Measurements from ENCODE around the gene COL4A5. TPM values are rescaled to one million over a fixed set of nuclear protein-coding genes. Genes with fewer than 3 reads are reported as not detected.

The COL4A5 gene
- total RNA-seq, 2 donors from 2014 or later = 39.8 to 53.5 TPM

GRCh38 chrX:108485960-108486359 is 46.3 kb downstream of the COL4A5 start:
- DNase-seq (ENCODE audit: low spot score) (no peak), ATAC-seq (ENCODE audit: insufficient number of reproducible peaks, low FRiP score, low read depth) (no peak)
- Histone ChIP-seq H3K4me3 (no peak overlapping the region), H3K27me3 (replicated peaks; ENCODE audit: insufficient read depth) (no peaks in the 10 kb centered on the region), H3K9me3 (no peaks in the 10 kb centered on the region), H3K4me1 (ENCODE audit: control insufficient read depth in 1 of 2, low read depth in 2 of 2) (no peaks in the 10 kb centered on the region), H3K27ac (no peak overlapping the region), H3K36me3 (no peaks in the 10 kb centered on the region)
- no peak for TF ChIP-seq CTCF (IDR thresholded peaks at IDR 0.05)

DNA sequence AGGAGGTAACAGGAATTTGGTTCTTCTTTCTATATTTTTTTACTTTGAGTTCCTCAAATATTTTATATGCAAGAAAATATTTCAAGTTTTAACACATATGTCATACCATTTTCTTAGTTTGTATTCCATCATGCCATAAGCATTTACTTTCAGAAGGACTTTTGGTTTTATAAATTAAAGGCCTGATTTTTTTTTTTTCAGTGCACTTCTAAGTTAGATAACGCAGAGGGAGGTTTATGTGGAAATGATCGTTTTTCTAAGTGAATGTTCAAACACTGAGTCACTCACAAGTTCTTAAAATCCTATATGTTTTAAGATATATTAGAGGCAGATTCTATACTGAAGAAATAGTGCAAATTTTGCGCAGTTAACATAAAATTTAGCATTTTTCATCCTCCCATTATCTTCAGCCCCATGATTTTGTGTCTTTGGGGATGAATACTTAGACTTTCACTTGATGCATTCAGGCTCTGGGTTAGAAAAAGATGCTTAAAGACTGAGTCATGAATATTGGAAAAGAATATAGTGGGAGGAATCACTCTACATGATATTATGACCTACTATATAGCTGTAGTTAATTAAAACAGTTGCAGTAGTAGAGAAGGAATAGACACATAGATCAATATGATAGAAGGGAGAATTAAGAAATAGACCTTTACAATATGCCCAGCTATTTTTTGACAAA is 54.9 kb downstream of the COL4A5 start:
- no peak for ATAC-seq (ENCODE audit: insufficient number of reproducible peaks, low FRiP score, low read depth)
- no peaks in the 10 kb centered on the region for H3K4me1 ChIP-seq (ENCODE audit: control insufficient read depth in 1 of 2, low read depth in 2 of 2)
- no peak overlapping the region for H3K4me3 ChIP-seq
- TF ChIP-seq CTCF (IDR thresholded peaks at IDR 0.05) = no peak
- H3K27ac ChIP-seq = no peak overlapping the region
- DNase-seq (ENCODE audit: low spot score) = no peak
- no peaks in the 10 kb centered on the region for H3K36me3 ChIP-seq
- no peaks in the 10 kb centered on the region for H3K27me3 ChIP-seq (replicated peaks; ENCODE audit: insufficient read depth)
- H3K9me3 ChIP-seq = no peaks in the 10 kb centered on the region

DNA sequence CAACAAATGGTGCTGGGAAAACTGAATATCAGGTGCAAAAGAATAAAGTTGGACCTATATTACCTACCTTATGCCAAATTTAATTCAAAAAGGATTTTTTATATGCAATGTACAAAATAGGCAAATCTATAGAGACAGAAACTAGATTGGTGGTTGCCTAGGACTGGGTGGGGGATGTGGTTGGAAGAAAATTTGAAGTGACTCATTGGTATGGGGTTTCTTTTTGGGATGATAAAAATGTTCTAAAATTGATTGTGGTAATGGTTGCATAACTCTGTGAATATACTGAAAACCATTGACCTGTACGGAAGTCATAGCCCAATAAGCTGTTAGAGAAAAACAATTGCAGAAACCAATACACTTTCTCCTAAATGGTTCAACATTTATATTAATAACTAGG is 72.1 kb downstream of the COL4A5 start:
- Histone ChIP-seq H3K27me3 (replicated peaks; ENCODE audit: insufficient read depth) (no peaks in the 10 kb centered on the region), H3K27ac (no peak overlapping the region), H3K9me3 (no peaks in the 10 kb centered on the region), H3K4me1 (ENCODE audit: control insufficient read depth in 1 of 2, low read depth in 2 of 2) (no peaks in the 10 kb centered on the region), H3K4me3 (no peak overlapping the region), H3K36me3 (no peaks in the 10 kb centered on the region)
- DNase-seq (ENCODE audit: low spot score) (no peak), ATAC-seq (ENCODE audit: insufficient number of reproducible peaks, low FRiP score, low read depth) (no peak)
- TF ChIP-seq CTCF (IDR thresholded peaks at IDR 0.05) = no peak

GRCh38 chrX:108516184-108516583 is 76.5 kb downstream of the COL4A5 start:
- H3K27ac ChIP-seq = no peak overlapping the region
- DNase-seq (ENCODE audit: low spot score) (no peak), ATAC-seq (ENCODE audit: insufficient number of reproducible peaks, low FRiP score, low read depth) (no peak)
- no peak overlapping the region for H3K4me3 ChIP-seq
- no peaks in the 10 kb centered on the region for H3K27me3 ChIP-seq (replicated peaks; ENCODE audit: insufficient read depth)
- no peaks in the 10 kb centered on the region for H3K4me1 ChIP-seq (ENCODE audit: control insufficient read depth in 1 of 2, low read depth in 2 of 2)
- TF ChIP-seq CTCF (IDR thresholded peaks at IDR 0.05) = no peak
- no peaks in the 10 kb centered on the region for H3K9me3 ChIP-seq
- H3K36me3 ChIP-seq = no peaks in the 10 kb centered on the region

- no peak for TF ChIP-seq CTCF (IDR thresholded peaks at IDR 0.05)
- Histone ChIP-seq H3K4me3 (no peak overlapping the region), H3K4me1 (ENCODE audit: control insufficient read depth in 1 of 2, low read depth in 2 of 2) (no peaks in the 10 kb centered on the region), H3K36me3 (no peaks in the 10 kb centered on the region), H3K9me3 (no peaks in the 10 kb centered on the region), H3K27ac (no peak overlapping the region), H3K27me3 (replicated peaks; ENCODE audit: insufficient read depth) (no peaks in the 10 kb centered on the region)
- ATAC-seq (ENCODE audit: insufficient number of reproducible peaks, low FRiP score, low read depth) (no peak), DNase-seq (ENCODE audit: low spot score) (no peak)
These were observed 88.1 kb downstream of the COL4A5 start for GRCh38 chrX:108527724-108528123.

Data from thoracic aorta (tissue), 2 donors.